ENCODE results near the gene KLKB1.

- no peak for TF ChIP-seq NR1H2 (CRISPR knock-in tag; IDR thresholded peaks at IDR 0.05)
- TF ChIP-seq CTCF (IDR thresholded peaks at IDR 0.05) = no peak
- TF ChIP-seq USF2 (CRISPR knock-in tag; IDR thresholded peaks at IDR 0.05) = no peak
Measured at GRCh38 chr4:186285147-186285546, 57.8 kb downstream of the KLKB1 start.
